Right lobe of liver (tissue), 4 donors: ENCODE measurements around the gene NDUFAF5.

Experiments
- POLR2A ChIP-seq: fragments of 450-650 bp; IDR thresholded peaks from one replicate; pipeline ENCODE4 v1.6.1; 2017; ENCODE audit warnings: antibody characterized with exemption, mild to moderate bottlenecking
- TF ChIP-seq, protein P1 (sequence below), 4 donors: fragments of 200-600 bp in 3 of 4; fragments of 450-650 bp in 1 of 4; IDR thresholded peaks; one replicate each; pipeline versions ENCODE4 v1.5.1 to v1.8.0; 2016 to 2022; ENCODE audit warnings: antibody characterized with exemption in 4 of 4, mild to moderate bottlenecking in 2 of 4
- donor health status: DM: no; HTN: no; CAD: no.
- donor health status: DM: no; HTN: no; CAD: no.
- donor health status: DM: no; HTN: yes; CAD: no.

- TF ChIP-seq, protein P1, sequence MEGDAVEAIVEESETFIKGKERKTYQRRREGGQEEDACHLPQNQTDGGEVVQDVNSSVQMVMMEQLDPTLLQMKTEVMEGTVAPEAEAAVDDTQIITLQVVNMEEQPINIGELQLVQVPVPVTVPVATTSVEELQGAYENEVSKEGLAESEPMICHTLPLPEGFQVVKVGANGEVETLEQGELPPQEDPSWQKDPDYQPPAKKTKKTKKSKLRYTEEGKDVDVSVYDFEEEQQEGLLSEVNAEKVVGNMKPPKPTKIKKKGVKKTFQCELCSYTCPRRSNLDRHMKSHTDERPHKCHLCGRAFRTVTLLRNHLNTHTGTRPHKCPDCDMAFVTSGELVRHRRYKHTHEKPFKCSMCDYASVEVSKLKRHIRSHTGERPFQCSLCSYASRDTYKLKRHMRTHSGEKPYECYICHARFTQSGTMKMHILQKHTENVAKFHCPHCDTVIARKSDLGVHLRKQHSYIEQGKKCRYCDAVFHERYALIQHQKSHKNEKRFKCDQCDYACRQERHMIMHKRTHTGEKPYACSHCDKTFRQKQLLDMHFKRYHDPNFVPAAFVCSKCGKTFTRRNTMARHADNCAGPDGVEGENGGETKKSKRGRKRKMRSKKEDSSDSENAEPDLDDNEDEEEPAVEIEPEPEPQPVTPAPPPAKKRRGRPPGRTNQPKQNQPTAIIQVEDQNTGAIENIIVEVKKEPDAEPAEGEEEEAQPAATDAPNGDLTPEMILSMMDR (IDR thresholded peaks at IDR 0.05) = no peak
- no peak for TF ChIP-seq POLR2A
Measured at GRCh38 chr20:13839421-13840092, 54.7 kb downstream of the NDUFAF5 start.
